ENCODE data around the gene PTPN2. TPM values are rescaled to one million over a fixed set of nuclear protein-coding genes. Genes with fewer than 3 reads are reported as not detected.

PTPN2 gene
- total RNA-seq, 4 donors from 2014 or later, result 33.1 to 45.3 (median 37.7) TPM

GRCh38 chr18:12827588-12827987, 56.4 kb downstream of the PTPN2 start:
- H3K9me3 ChIP-seq, result no peaks in the 10 kb centered on the region
- H3K27me3 ChIP-seq, result no peaks in the 10 kb centered on the region
- WGBS, 2 donors, result 97 to 99% methylated on average over 3 of the region's 3 CpGs
- DNase-seq, result no peak
- peaks cover 6 to 16% of the 10 kb centered on the region in 2 donors for H3K36me3 ChIP-seq
- no peaks in the 10 kb centered on the region for H3K4me1 ChIP-seq
- H3K4me3 ChIP-seq (replicated peaks in 1 of 3), result no peak overlapping the region
- TF ChIP-seq CTCF (IDR thresholded peaks at IDR 0.05) (no peak), POLR2A (IDR thresholded peaks at IDR 0.05) (no peak)
- intact Hi-C loops (cut with DNase I), result no loop called here
- no peak overlapping the region for H3K27ac ChIP-seq

- intact Hi-C loops (cut with DNase I), result no loop called here
- TF ChIP-seq CTCF (IDR thresholded peaks at IDR 0.05) (no peak), POLR2A (IDR thresholded peaks at IDR 0.05) (no peak)
- Histone ChIP-seq H3K36me3 (peaks cover 4 to 16% of the 10 kb centered on the region in 2 donors), H3K27me3 (no peaks in the 10 kb centered on the region), H3K4me3 (replicated peaks in 1 of 3) (no peak overlapping the region), H3K9me3 (no peaks in the 10 kb centered on the region), H3K27ac (no peak overlapping the region), H3K4me1 (no peaks in the 10 kb centered on the region)
- WGBS, 2 donors, result 98 to 99% methylated on average over 2 of the region's 2 CpGs
- DNase-seq, result no peak
Measured at GRCh38 chr18:12825230-12825629, 58.8 kb downstream of the PTPN2 start.

- DNase-seq, result no peak
- 94 to 97% methylated on average over 2 of the region's 2 CpGs for WGBS, 2 donors
- intact Hi-C loops (cut with DNase I), result no loop called here
- H3K36me3 ChIP-seq, result peaks cover 4 to 16% of the 10 kb centered on the region in 2 donors
- H3K27ac ChIP-seq, result no peak overlapping the region
- H3K9me3 ChIP-seq, result no peaks in the 10 kb centered on the region
- TF ChIP-seq CTCF (IDR thresholded peaks at IDR 0.05) (no peak), POLR2A (IDR thresholded peaks at IDR 0.05) (no peak)
- H3K4me3 ChIP-seq (replicated peaks in 1 of 3), result no peak overlapping the region
- H3K27me3 ChIP-seq, result no peaks in the 10 kb centered on the region
- no peaks in the 10 kb centered on the region for H3K4me1 ChIP-seq
Measured at GRCh38 chr18:12823892-12824291, 60.1 kb downstream of the PTPN2 start.

- no peak for DNase-seq
- Histone ChIP-seq H3K4me3 (replicated peaks in 1 of 3) (no peak overlapping the region), H3K36me3 (peaks cover 0 to 9% of the 10 kb centered on the region in 2 donors), H3K9me3 (no peaks in the 10 kb centered on the region), H3K27me3 (no peaks in the 10 kb centered on the region), H3K27ac (no peak overlapping the region), H3K4me1 (no peaks in the 10 kb centered on the region)
- intact Hi-C loops (cut with DNase I), result no loop called here
- WGBS, 2 donors, result 70 to 72% methylated on average over 3 of the region's 3 CpGs
- no peak for TF ChIP-seq POLR2A (IDR thresholded peaks at IDR 0.05)
- no peak for TF ChIP-seq CTCF (IDR thresholded peaks at IDR 0.05)
Measured at GRCh38 chr18:12821408-12821807, 62.6 kb downstream of the PTPN2 start.

- no peak overlapping the region for H3K27ac ChIP-seq
- intact Hi-C loops (cut with DNase I), result no loop called here
Measured at GRCh38 chr18:12820506-12820905, 63.5 kb downstream of the PTPN2 start.

More at GRCh38 chr18:12820506-12820905, 63.5 kb downstream of the PTPN2 start:
- DNase-seq, result no peak
- 74% methylated on average over 6 of the region's 6 CpGs for WGBS, 2 donors
- no peak for TF ChIP-seq CTCF (IDR thresholded peaks at IDR 0.05)
- TF ChIP-seq POLR2A (IDR thresholded peaks at IDR 0.05), result no peak
- no peaks in the 10 kb centered on the region for H3K9me3 ChIP-seq
- H3K4me3 ChIP-seq (replicated peaks in 1 of 3), result no peak overlapping the region
- no peaks in the 10 kb centered on the region for H3K4me1 ChIP-seq
- no peaks in the 10 kb centered on the region for H3K27me3 ChIP-seq
- peaks cover 8 to 15% of the 10 kb centered on the region in 2 donors for H3K36me3 ChIP-seq
